ENCODE measurements around the gene DNAJB9.

DNA sequence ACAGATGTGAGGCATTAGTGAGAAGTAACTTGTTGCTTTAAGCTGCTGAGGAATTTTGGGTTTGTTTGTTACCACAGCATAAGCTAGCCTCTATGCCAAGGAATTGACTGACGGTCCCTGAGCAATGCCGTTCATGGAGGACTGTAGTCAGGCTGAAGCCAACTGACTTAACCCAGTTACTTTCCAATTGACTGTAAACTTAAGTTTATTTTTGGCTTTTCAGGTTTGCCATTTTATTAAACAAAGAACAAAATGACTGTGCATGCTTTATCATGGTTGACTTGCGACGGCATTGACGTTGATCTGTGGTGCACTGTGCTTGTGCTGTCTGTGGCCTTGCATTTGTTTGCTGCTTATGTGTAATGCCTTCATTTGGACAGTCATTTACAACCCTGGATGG, 53.5 kb downstream of the DNAJB9 start:
- no peak for TF ChIP-seq CEBPB (IDR thresholded peaks at IDR 0.05)
- TF ChIP-seq EGR1 (IDR thresholded peaks at IDR 0.05) = no peak
- no peak for TF ChIP-seq FOXM1 (IDR thresholded peaks at IDR 0.05; ENCODE audit: borderline replicate concordance, low read depth)
- TF ChIP-seq, protein P1, sequence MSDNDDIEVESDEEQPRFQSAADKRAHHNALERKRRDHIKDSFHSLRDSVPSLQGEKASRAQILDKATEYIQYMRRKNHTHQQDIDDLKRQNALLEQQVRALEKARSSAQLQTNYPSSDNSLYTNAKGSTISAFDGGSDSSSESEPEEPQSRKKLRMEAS (IDR thresholded peaks at IDR 0.05) = no peak
- TF ChIP-seq, protein P2, sequence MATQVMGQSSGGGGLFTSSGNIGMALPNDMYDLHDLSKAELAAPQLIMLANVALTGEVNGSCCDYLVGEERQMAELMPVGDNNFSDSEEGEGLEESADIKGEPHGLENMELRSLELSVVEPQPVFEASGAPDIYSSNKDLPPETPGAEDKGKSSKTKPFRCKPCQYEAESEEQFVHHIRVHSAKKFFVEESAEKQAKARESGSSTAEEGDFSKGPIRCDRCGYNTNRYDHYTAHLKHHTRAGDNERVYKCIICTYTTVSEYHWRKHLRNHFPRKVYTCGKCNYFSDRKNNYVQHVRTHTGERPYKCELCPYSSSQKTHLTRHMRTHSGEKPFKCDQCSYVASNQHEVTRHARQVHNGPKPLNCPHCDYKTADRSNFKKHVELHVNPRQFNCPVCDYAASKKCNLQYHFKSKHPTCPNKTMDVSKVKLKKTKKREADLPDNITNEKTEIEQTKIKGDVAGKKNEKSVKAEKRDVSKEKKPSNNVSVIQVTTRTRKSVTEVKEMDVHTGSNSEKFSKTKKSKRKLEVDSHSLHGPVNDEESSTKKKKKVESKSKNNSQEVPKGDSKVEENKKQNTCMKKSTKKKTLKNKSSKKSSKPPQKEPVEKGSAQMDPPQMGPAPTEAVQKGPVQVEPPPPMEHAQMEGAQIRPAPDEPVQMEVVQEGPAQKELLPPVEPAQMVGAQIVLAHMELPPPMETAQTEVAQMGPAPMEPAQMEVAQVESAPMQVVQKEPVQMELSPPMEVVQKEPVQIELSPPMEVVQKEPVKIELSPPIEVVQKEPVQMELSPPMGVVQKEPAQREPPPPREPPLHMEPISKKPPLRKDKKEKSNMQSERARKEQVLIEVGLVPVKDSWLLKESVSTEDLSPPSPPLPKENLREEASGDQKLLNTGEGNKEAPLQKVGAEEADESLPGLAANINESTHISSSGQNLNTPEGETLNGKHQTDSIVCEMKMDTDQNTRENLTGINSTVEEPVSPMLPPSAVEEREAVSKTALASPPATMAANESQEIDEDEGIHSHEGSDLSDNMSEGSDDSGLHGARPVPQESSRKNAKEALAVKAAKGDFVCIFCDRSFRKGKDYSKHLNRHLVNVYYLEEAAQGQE (IDR thresholded peaks at IDR 0.05; ENCODE audit: low read depth) = no peak
- no peak for TF ChIP-seq CREB1 (IDR thresholded peaks at IDR 0.05; ENCODE audit: low read depth)
- TF ChIP-seq TAF1 (IDR thresholded peaks at IDR 0.05; ENCODE audit: low read depth) = no peak
- no peak for TF ChIP-seq TEAD4 (IDR thresholded peaks at IDR 0.05)
